ENCODE results near the gene TMEM163.

TMEM163 gene

DNA sequence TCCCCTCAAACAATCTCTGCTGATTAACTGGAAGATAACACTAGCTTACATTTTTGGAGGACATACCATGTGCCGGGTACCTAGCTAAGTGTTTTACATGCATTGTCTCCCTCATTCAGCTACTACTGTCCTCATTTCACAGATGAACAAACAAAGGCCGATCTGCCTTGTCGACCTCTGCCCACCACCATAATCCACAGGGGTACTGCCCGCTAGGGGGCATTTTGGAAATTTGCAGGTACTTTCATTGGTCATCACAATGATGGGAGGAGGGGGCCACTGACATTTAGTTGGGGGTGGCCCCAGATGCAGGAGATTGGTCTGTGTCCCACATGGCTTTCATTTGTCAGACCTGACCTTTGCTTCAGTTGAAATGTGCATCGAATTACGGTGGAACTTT, 3.9 kb upstream of the TMEM163 start:
- DNase-seq (ENCODE audit: low read depth), result no peak

- no peak for DNase-seq (ENCODE audit: low read depth)
Observed at GRCh38 chr2:134721596-134721995, 2.8 kb upstream of the TMEM163 start.

DNA sequence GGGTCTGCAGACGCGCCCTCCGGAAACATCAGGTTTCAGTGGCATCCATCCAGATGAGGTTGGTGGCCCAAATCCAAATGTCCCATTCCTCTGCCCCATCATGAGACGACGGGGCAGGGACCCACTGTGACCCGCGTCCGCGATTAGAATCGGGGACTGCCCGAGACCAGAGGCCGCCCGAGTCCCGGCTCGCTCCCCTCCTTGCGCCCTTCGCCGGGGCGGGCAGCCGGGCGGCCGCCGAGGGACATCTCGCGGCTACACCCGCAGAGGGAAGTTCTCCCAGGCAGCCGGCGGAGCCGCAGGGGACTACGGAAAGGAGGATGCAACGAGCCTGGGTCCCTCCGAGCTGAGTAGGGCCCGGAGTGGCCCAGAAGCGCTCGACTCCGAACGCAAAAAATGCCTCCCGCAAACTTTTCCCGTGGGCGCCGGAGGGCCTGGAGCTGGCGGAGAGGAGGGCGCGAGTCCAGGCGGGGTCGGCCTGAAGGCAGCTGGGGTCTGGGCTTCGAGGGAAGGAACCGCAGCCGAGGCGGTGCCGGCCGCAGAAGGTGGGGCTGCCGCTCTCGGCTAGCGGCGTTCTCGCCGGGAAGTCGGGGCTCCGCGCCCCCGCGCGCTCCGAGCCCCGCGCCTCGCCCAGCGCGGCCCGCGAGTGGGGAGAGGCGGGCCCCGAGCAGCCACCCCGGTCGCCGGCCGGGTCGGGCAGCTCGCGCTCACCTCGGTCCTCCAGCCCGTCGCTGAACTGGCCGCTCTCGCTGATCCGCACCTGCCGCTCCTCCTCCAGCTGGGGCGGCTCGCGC, 580 bp downstream of the TMEM163 start:
- DNase-seq (ENCODE audit: low read depth), result no peak

DNA sequence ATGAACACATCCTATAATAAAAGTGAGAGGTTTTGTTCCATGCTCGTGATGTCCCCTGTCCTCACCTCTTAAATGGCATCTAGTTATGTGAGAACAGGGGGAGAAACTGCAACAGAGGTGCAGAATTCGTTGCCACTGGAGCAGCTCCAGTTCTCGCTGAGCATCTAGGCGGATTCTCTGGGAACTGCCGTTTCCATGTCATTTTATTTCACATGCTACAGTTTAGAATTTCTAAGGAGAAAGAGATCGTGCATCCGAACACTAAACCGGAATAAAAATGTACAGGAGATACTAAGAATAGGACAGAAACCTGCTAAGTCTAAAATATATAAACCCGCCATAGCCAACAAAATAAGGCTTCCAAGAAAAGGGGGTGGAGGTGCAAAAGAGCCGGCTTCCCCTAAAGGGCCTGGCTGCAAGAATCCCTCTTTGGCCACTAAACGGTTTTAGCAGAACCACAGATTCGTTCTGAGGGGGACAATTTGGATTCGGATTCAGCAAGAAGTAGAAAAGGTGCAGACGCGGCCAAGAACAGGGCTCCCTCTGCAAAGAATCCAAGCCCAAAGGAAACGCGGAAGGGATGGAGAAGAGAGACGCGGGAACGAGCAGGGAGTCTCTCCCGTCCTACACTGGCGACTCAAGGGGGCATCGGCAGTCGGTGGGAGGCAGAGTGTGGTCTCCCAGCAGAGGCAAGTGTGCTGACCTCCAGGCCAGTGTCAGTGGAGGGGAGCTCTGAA, 1.3 kb downstream of the TMEM163 start:
- DNase-seq (ENCODE audit: low read depth), result no peak

GRCh38 chr2:134716721-134717243, 2.0 kb downstream of the TMEM163 start:
- no peak for DNase-seq (ENCODE audit: low read depth)

DNA sequence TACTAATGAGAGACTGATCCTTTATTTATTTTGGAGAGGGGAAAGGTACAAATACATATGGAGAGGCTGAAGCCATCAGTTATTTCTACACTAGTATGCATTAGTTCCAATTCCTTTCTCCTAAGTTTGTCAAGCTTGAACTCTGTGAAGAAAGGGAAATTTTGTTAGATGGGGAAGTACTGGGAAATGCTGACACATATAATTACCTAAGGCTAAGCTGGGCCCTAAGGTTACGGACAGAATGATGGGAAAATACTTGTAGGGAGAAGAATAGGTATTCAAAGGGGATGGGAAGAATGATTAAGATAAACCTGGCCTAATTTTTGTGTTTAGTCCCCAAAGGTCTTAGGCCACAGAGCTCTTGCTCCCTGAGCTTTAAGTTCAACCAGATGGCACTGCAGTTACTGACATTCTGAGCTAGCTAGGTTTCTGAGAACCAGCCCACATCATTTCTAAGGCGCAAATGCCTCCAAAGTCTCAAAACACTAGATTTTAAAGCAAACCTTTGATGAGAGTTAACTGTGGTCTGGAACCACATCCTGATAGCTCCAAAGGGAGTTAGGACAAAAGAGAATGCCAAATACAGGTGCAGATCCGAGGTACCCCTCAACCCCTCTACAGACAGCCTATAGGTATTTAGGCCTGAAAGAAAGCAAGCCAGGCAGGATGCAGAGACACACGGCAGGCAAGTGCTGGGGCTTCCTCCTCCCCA, 2.7 kb downstream of the TMEM163 start:
- no peak for DNase-seq (ENCODE audit: low read depth)

DNA sequence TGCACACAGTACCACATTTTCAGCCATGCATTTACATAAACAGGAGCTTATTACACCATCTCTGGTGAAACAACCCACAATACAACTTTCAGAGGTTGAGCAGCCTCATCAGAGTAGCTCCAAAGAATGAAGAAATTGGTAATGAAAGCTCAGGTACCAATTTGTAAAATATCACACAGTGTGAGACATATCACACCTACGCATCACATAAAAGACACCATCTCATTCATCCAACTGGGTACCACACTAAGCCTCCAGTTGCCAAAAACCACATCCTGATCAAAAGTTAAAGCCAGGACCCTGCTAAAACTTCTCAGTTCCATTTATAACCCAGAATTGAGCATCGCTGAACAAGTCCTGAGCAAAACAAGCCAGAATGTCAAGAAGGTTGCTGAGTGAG, 4.6 kb downstream of the TMEM163 start:
- no peak for DNase-seq (ENCODE audit: low read depth)

DNA sequence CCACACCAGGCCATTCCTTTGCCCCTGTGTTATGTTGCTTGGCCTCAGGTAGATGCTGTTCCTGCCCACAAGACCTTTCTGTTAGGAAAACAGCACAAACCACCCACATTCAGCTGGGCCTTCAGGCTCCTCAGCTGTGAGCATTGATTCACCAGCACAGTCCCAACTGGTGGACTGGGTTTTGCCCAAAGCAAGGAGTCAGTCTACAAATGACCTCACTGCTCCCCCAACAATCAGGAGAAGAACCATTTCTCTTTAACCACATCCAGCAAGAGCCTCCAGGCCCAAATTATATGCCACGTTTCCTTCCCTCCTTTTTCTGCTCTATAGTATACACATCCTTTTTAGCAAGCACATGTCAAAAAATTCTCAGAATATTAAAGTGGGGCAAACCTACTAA, 5.2 kb downstream of the TMEM163 start:
- DNase-seq (ENCODE audit: low read depth), result no peak

GRCh38 chr2:134713176-134713575, 5.6 kb downstream of the TMEM163 start:
- DNase-seq (ENCODE audit: low read depth), result no peak

DNA sequence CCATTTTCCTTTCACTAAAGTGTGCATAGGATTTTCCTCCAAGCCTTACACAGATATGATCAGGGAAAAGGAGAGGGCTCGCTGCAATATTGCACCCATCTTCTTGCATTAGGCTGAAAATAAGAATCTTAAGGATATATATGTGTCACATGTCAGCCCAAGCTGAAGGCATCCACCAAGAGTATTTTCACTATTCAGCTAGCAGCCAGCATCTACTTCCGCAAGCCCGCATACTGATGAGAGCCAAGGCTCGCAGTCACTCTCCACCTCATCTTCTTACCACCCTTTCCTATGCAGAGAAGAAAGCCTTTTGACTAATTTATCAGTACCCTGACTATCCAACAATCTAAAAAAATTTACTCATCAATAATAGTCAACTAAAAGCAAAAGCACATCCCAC, 6.1 kb downstream of the TMEM163 start:
- no peak for DNase-seq (ENCODE audit: low read depth)

- DNase-seq (ENCODE audit: low read depth), result no peak
Observed at GRCh38 chr2:134712299-134712698, 6.5 kb downstream of the TMEM163 start.

- no peak for DNase-seq (ENCODE audit: low read depth)
Observed at GRCh38 chr2:134711692-134712091, 7.1 kb downstream of the TMEM163 start.

DNA sequence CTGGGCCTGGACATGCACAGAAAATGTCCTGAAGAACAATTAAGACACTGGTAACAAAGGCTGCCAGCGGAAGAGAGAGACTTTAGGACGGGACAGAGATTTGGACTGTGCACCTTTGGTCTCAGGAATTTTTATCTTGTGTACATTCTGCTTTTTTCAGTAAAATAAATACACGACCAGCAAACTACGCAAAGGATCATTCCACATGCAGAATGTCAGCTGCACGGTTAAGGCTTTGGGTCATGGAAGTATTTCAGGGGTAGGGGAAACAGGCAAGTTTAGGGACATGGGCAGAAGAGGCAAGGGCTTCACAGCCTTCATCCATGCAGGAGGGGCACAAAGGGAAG, 11.5 kb downstream of the TMEM163 start:
- no peak for DNase-seq (ENCODE audit: low read depth)

DNA sequence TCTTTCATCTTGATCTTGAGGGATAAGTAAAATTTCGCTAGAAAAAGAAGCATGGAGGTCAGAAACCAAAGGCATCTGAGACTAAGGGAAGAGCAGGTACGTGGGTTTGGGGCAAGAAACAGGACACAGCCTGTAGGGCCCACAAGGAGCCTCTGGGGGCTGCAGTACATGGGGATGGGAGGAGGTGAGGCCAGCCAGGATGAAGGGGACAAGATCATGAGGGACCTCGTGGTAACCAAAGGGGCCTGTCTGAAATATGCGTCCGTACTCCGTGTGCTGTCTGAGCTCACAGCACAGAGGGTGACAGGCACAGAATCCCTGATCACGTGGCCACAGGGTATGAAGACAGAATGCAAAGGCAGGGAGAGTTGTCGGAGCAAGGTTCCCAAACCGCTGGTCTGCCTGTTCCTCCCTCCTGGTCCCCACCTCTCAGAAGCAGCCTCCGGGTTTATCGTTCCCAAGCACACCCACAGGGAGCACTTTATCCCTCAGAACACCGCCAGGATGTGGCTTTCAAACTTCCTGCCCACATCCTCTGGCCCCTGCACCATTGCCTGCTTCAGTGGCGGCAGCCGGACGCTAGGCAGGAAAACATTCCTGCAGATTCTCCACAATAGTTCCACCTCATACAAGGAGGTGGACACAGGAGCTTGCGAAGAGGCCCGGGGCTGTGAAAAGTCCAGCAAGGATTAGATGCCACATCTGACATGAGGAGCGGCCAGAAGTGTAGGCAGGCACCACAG, 12.0 kb downstream of the TMEM163 start:
- no peak for DNase-seq (ENCODE audit: low read depth)

DNA sequence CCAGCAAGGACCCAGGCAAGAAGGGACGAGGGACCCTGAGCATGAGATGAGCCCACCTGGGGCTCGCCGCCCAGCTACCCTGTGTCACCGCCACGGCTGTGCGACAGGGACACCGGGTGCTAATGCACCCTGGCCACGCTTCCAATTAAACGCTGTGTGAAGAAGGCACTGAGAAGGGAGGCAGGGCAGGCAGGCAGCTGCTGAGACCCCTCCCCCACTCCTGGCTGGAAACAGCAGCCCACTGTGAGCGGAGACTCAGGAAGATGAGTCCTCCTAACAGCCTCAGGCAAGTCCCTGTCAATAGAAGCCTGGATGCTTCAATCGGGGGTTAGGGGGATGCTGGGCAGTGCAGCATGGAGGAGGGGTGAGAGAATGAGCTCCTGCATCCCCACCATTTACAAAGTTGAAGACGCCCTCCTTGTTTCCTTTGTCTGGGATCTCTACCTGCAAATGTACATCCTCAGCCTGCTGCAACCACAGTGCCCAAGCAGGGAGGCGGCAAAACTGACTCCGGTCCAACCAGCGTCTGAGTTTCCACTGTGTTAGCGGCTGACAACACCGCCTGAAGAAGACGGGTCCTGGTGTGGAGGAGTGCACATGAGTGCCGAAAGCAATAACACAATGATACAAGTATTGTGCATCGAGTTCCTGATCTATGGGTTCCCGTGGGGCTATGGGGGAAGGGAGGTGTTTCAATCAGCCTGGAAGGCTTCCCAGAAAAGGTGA, 12.8 kb downstream of the TMEM163 start:
- no peak for DNase-seq (ENCODE audit: low read depth)

DNA sequence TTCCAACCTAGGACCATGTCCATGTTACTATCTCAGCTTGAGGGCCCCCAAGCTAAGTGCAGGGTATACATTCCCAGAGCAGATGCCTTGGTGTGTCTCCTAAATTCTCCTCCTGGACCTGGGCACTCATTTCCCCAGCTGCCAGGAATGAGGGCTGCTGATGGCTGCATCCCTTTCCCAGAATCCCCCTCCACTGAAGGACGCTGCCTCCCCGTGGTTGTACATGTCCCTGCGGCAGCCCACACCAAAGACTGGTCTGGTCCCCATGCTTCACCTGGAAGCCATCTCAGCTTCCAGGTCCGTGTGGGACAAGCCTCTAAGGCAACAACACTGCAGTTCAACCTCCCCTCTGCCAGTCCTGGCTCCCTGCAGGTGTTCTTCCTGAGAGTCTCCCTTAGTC, 14.6 kb downstream of the TMEM163 start:
- DNase-seq (ENCODE audit: low read depth), result no peak

GRCh38 chr2:134703426-134703825, 15.4 kb downstream of the TMEM163 start:
- no peak for DNase-seq (ENCODE audit: low read depth)

- no peak for DNase-seq (ENCODE audit: low read depth)
Observed at GRCh38 chr2:134700730-134701129, 18.1 kb downstream of the TMEM163 start.

DNA sequence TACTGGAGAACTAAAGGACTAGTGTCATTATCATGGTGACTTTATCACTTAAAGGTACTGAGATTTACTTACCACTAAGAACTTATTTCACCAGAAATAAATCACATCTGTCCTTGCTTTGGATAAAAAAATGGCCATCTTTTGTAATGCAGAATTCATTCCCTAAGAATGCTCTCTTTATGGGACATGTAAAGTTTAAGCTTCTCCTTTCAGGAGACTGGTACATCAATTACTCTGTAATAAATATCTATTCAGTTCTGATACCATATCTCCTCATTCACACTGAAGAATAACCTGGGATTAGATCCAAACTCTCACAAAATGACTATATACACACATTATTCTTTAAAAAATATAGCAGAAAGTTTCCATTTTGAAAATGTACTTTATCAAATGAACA, 24.4 kb downstream of the TMEM163 start:
- no peak for DNase-seq (ENCODE audit: low read depth)

GRCh38 chr2:134693359-134694330, 25.2 kb downstream of the TMEM163 start:
- DNase-seq (ENCODE audit: low read depth), result no peak

All from stimulated activated CD8-positive, alpha-beta memory T cell treated with anti-CD3 and anti-CD28 coated beads, Interleukin-12 subunit alpha, Interleukin-12 subunit beta, amount 100 ng/mL, for 1 hour (primary cell).